ENCODE measurements around the gene SNRPD1. TPM values are rescaled to one million over a fixed set of nuclear protein-coding genes. Genes with fewer than 3 reads are reported as not detected.

The SNRPD1 gene
- total and polyA plus RNA-seq, 2 of the 8 experiments (the other 6 are each of a cell fraction or from before 2014, with no cell fraction given) = 59.6 to 180 TPM

DNA sequence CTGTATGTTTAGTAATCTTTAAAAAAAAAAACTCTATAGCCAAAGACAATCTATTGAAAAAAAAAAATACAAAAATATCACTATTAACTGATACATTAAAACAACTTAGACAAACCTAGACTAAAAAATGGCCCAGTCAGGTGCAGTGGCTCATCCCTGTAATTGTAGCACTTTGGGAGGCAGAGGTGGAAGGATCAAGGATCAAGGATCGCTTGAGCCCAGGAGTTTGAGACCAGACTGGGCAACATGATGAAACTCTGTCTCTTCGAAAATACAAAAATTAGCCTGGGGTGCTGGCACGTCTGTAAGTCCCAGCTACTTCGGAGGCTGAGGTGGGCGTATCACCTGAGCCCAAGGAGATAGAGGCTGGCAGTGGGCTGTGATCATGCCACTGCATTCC, 27.7 kb upstream of the SNRPD1 start:
- Histone ChIP-seq H3K27ac (ENCODE audit: low read depth, low read length) (no peak overlapping the region), H2BK12ac (ENCODE audit: low read depth, low read length) (no peak overlapping the region), H4K20me1 (replicated peaks in 1 of 2; ENCODE audit: control insufficient read depth in 1 of 2, insufficient read depth in 2 of 2, low read length in 2 of 2) (peaks cover 3 to 4% of the 10 kb centered on the region in 2 experiments), H4K8ac (ENCODE audit: extremely low read depth, insufficient read depth, low read length) (no peak overlapping the region), H3K4ac (replicated peaks; ENCODE audit: insufficient read length, low read depth, low read length) (no peak overlapping the region), H3K9ac (replicated peaks in 1 of 4; ENCODE audit: extremely low read depth in 1 of 4, low read depth in 3 of 4, low read length in 3 of 4) (no peak overlapping the region), H3K56ac (replicated peaks; ENCODE audit: insufficient read length, low read depth, low read length) (no peak overlapping the region), H3K4me3 (ENCODE audit: extremely low read depth in 1 of 4, insufficient read depth in 2 of 4, low read depth in 3 of 4, low read length in 4 of 4) (no peak overlapping the region), H2AFZ (ENCODE audit: low read length) (no peak overlapping the region), H4K91ac (replicated peaks; ENCODE audit: insufficient read length, low read length) (no peak overlapping the region), H3K18ac (ENCODE audit: extremely low read depth, low read length) (no peak overlapping the region), H3K27me3 (replicated peaks in 1 of 4; ENCODE audit: control insufficient read depth in 3 of 4, extremely low read depth in 1 of 4, insufficient read depth in 3 of 4, low read length in 3 of 4) (no peaks in the 10 kb centered on the region), H3K4me2 (ENCODE audit: insufficient read depth in 1 of 2, low read depth in 2 of 2, low read length in 2 of 2) (no peak overlapping the region), H3K23me2 (ENCODE audit: low read depth, low read length) (no peaks in the 10 kb centered on the region), H3K23ac (ENCODE audit: insufficient read length) (no peak overlapping the region), H2BK120ac (replicated peaks; ENCODE audit: low read depth, low read length) (no peak overlapping the region), H3K79me2 (ENCODE audit: control insufficient read depth in 1 of 2, insufficient read depth in 2 of 2, low read length in 2 of 2) (peaks cover 3 to 63% of the 10 kb centered on the region in 2 experiments; a peak in 3 of 4 replicates), H2BK5ac (ENCODE audit: low read depth, low read length) (no peak overlapping the region), H3K36me3 (ENCODE audit: control insufficient read depth in 2 of 4, insufficient read depth in 4 of 4, low read length in 3 of 4) (peaks cover 0 to 17% (median 2%) of the 10 kb centered on the region in 4 experiments; a peak in 2 of 8 replicates), H3K79me1 (ENCODE audit: low read depth, low read length) (no peaks in the 10 kb centered on the region), H2BK15ac (ENCODE audit: low read length) (no peak overlapping the region), H3K4me1 (replicated peaks in 1 of 4; ENCODE audit: control insufficient read depth in 3 of 4, insufficient read depth in 4 of 4, low read length in 3 of 4) (no peaks in the 10 kb centered on the region), H2AK5ac (ENCODE audit: low read depth, low read length) (no peak overlapping the region), H2BK20ac (ENCODE audit: low read length) (no peak overlapping the region), H4K5ac (ENCODE audit: insufficient read length, low read depth, low read length) (no peak overlapping the region), H3K14ac (ENCODE audit: insufficient read length) (no peak overlapping the region), H3K9me3 (ENCODE audit: insufficient read depth in 2 of 2, low read depth in 1 of 2, low read length in 1 of 2) (no peaks in the 10 kb centered on the region)
- no peak for FAIRE-seq
- no peak for DNase-seq (ENCODE audit: low read depth in 1 of 2, low spot score in 2 of 2)
- ChIA-PET CTCF (ENCODE audit: partially characterized antibody) (no interaction called here), POLR2A (ENCODE audit: partially characterized antibody) (interaction anchor here (2.1 kb wide), 1 partner anchor 16 kb away, joined by 10 read pairs; the partner anchor contains the start of gene ESCO1)
- 98% methylated on average over 5 of the region's 5 CpGs; no CpG with 5 or more reads in 1 of the 2 experiments for WGBS, 2 experiments (ENCODE audit: extremely low coverage in 1 of 2, insufficient coverage in 1 of 2, insufficient read length in 1 of 2, insufficient replicate concordance in 2 of 2, low coverage in 1 of 2, low lambda C conversion rate in 2 of 2, missing lambda C conversion rate in 1 of 2)
- no peak for TF ChIP-seq FOSL1 (IDR thresholded peaks at IDR 0.05; ENCODE audit: insufficient read depth, low read depth, low read length)
- no peak for TF ChIP-seq EGR1 (IDR thresholded peaks at IDR 0.05; ENCODE audit: borderline replicate concordance, low read depth, low read length)

Data from H1 (cell line).